DND-41 (cell line): ENCODE data around the gene BCAN.
A peak's percentile ranks its signal among the peaks of the same experiment; 100 is the strongest.

Experiments
- EZH2 ChIP-seq: IDR thresholded peaks from 3 replicates; pipeline ENCODE4 v1.6.1; 2012; ENCODE audit warnings: borderline replicate concordance, low read depth, mild to moderate bottlenecking, moderate library complexity, low read length, inconsistent platforms; ENCODE audit not compliant: severe bottlenecking
- TF ChIP-seq, protein P1 (sequence below): IDR thresholded peaks from 2 replicates; pipeline ENCODE4 v1.5.1; 2012; ENCODE audit warnings: borderline replicate concordance, low read length, moderate library complexity, mild to moderate bottlenecking; ENCODE audit not compliant: poor library complexity, severe bottlenecking; ENCODE audit errors: extremely low read depth

DNA sequence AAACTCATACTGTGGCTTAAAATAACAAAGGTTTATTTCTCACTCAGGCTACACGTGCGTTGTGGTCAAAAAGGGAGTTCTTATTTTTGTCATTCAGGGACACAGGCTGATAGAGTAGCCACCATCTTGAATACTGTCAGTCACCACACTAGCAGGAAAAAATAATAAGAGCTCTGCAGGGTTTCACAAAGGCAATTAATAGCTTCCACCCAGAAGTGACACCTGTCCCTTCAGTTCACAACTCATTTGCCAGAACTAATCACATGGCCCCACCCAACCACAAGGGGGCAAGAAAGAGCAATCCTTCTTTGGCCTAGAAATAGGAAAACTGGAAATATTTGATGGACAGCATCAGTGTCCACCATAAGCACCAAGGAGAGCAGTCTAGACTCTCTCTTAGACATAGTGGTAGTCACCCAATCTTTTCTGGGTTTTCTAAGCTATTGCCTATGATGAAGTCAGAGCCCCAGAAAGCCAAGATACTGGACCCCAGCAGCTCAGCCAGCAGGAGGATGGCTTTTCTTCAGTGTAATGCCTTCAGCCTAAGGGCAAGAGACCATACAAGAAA, 14.5 kb upstream of the BCAN start:
- TF ChIP-seq, protein P1, sequence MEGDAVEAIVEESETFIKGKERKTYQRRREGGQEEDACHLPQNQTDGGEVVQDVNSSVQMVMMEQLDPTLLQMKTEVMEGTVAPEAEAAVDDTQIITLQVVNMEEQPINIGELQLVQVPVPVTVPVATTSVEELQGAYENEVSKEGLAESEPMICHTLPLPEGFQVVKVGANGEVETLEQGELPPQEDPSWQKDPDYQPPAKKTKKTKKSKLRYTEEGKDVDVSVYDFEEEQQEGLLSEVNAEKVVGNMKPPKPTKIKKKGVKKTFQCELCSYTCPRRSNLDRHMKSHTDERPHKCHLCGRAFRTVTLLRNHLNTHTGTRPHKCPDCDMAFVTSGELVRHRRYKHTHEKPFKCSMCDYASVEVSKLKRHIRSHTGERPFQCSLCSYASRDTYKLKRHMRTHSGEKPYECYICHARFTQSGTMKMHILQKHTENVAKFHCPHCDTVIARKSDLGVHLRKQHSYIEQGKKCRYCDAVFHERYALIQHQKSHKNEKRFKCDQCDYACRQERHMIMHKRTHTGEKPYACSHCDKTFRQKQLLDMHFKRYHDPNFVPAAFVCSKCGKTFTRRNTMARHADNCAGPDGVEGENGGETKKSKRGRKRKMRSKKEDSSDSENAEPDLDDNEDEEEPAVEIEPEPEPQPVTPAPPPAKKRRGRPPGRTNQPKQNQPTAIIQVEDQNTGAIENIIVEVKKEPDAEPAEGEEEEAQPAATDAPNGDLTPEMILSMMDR = peak; percentile 83
- no peak for TF ChIP-seq EZH2
